ENCODE data around the gene TIMM29.

TIMM29 gene

GRCh38 chr19:10960314-10961072, 31.9 kb downstream of the TIMM29 start, which contains the start of gene SMARCA4:
Gene SMARCA4, plus strand, starts transcription at chr19:10961030. Its CDS starts 23,122 bp downstream, at chr19:10984152.
- H4K20me1 ChIP-seq (ENCODE audit: control insufficient read depth, insufficient read depth, low read depth, low read length) = no peaks in the 10 kb centered on the region
- H3F3A ChIP-seq (ENCODE audit: control insufficient read depth, insufficient read depth) = peaks cover 22% of the 10 kb centered on the region

GRCh38 chr19:10961073-10961860, 32.7 kb downstream of the TIMM29 start:
- peak overlapping the region; percentile 81 for H3K4me2 ChIP-seq (ENCODE audit: low read length)
- peaks cover 38% of the 10 kb centered on the region for H3K36me3 ChIP-seq (ENCODE audit: control insufficient read depth, low read length)
- H3K9me2 ChIP-seq (replicated peaks; ENCODE audit: control insufficient read depth, low read length) = no peaks in the 10 kb centered on the region
- peaks cover 26% of the 10 kb centered on the region for H3F3A ChIP-seq (ENCODE audit: control insufficient read depth, insufficient read depth)
- H3K9me3 ChIP-seq (ENCODE audit: control insufficient read depth, insufficient read depth, low read length) = no peaks in the 10 kb centered on the region
- no peaks in the 10 kb centered on the region for H4K20me1 ChIP-seq (ENCODE audit: control insufficient read depth, insufficient read depth, low read depth, low read length)
- H3K4me1 ChIP-seq (ENCODE audit: control insufficient read depth, low read length) = peaks cover 45% of the 10 kb centered on the region
- peak overlapping the region; percentile 98 for H3K27ac ChIP-seq (ENCODE audit: low read depth, low read length)
- H3K27me3 ChIP-seq (ENCODE audit: control insufficient read depth, low read length) = no peaks in the 10 kb centered on the region
- TF ChIP-seq EZH2phosphoT487 (IDR thresholded peaks at IDR 0.05; ENCODE audit: borderline replicate concordance, low read length) = no peak
- no peak for TF ChIP-seq CTCF (IDR thresholded peaks at IDR 0.05; ENCODE audit: low read depth, low read length, poor library complexity, severe bottlenecking)
- peak overlapping the region; percentile 70 for H3K4me3 ChIP-seq (ENCODE audit: low read length)
- H3K79me2 ChIP-seq (ENCODE audit: control insufficient read depth, low read length) = peaks cover 67% of the 10 kb centered on the region

More at GRCh38 chr19:10960314-10961072, 31.9 kb downstream of the TIMM29 start, which contains the start of gene SMARCA4:
- Histone ChIP-seq H3K4me3 (ENCODE audit: low read length) (peak within 1 kb of the TSS; percentile 75), H3K27me3 (ENCODE audit: control insufficient read depth, low read length) (no peaks in the 10 kb centered on the region), H3K4me2 (ENCODE audit: low read length) (peak within 1 kb of the TSS; percentile 81), H3K9me3 (ENCODE audit: control insufficient read depth, insufficient read depth, low read length) (no peaks in the 10 kb centered on the region), H3K9me2 (replicated peaks; ENCODE audit: control insufficient read depth, low read length) (no peaks in the 10 kb centered on the region), H3K27ac (ENCODE audit: low read depth, low read length) (peak within 1 kb of the TSS; percentile 98), H3K36me3 (ENCODE audit: control insufficient read depth, low read length) (peaks cover 37% of the 10 kb centered on the region), H3K79me2 (ENCODE audit: control insufficient read depth, low read length) (peaks cover 59% of the 10 kb centered on the region), H3K4me1 (ENCODE audit: control insufficient read depth, low read length) (peaks cover 37% of the 10 kb centered on the region)
- no peak for TF ChIP-seq CTCF (IDR thresholded peaks at IDR 0.05; ENCODE audit: low read depth, low read length, poor library complexity, severe bottlenecking)
- no peak for TF ChIP-seq EZH2phosphoT487 (IDR thresholded peaks at IDR 0.05; ENCODE audit: borderline replicate concordance, low read length)

GRCh38 chr19:10962863-10963262, 34.3 kb downstream of the TIMM29 start:
- Histone ChIP-seq H3K4me2 (ENCODE audit: low read length) (peak overlapping the region; percentile 81), H3K9me3 (ENCODE audit: control insufficient read depth, insufficient read depth, low read length) (no peaks in the 10 kb centered on the region), H3K4me3 (ENCODE audit: low read length) (peak overlapping the region; percentile 70), H3K79me2 (ENCODE audit: control insufficient read depth, low read length) (peaks cover 82% of the 10 kb centered on the region), H3K27me3 (ENCODE audit: control insufficient read depth, low read length) (no peaks in the 10 kb centered on the region), H3K4me1 (ENCODE audit: control insufficient read depth, low read length) (peaks cover 57% of the 10 kb centered on the region), H3K9me2 (replicated peaks; ENCODE audit: control insufficient read depth, low read length) (no peaks in the 10 kb centered on the region), H4K20me1 (ENCODE audit: control insufficient read depth, insufficient read depth, low read depth, low read length) (no peaks in the 10 kb centered on the region), H3K27ac (ENCODE audit: low read depth, low read length) (peak overlapping the region; percentile 98), H3F3A (ENCODE audit: control insufficient read depth, insufficient read depth) (peaks cover 36% of the 10 kb centered on the region), H3K36me3 (ENCODE audit: control insufficient read depth, low read length) (peaks cover 44% of the 10 kb centered on the region)
- no peak for TF ChIP-seq EZH2phosphoT487 (IDR thresholded peaks at IDR 0.05; ENCODE audit: borderline replicate concordance, low read length)
- no peak for TF ChIP-seq CTCF (IDR thresholded peaks at IDR 0.05; ENCODE audit: low read depth, low read length, poor library complexity, severe bottlenecking)
